Left ventricle myocardium inferior (tissue), 1 donor: Measurements from ENCODE around the gene AARSD1. TPM values are rescaled to one million over a fixed set of nuclear protein-coding genes. Genes with fewer than 3 reads are reported as not detected.
"Not testable (repeated sequence)": the region's sequence is repeated elsewhere in the genome, so short reads cannot be mapped to it uniquely, and the experiment has no call there.

Experiments
- DNase-seq: peaks from one replicate; pipeline ENCODE4 v3.0.0-alpha.2; 2020
- H3K27ac ChIP-seq: fragments of 200-600 bp; replicated peaks from 2 replicates; pipeline ENCODE4 v1.8.0; 2021
- H3K27me3 ChIP-seq: fragments of 200-600 bp; 2 replicates; pipeline ENCODE4 v1.8.0; 2021; ENCODE audit warnings: low read depth
- H3K36me3 ChIP-seq: fragments of 200-600 bp; 2 replicates; pipeline ENCODE4 v1.8.0; 2021
- H3K4me1 ChIP-seq: fragments of 200-600 bp; 2 replicates; pipeline ENCODE4 v1.8.0; 2021
- H3K4me3 ChIP-seq: fragments of 200-600 bp; 2 replicates; pipeline ENCODE4 v1.8.0; 2021; ENCODE audit warnings: mild to moderate bottlenecking, moderate library complexity
- H3K9me3 ChIP-seq: fragments of 200-600 bp; replicated peaks from 2 replicates; pipeline ENCODE4 v1.8.0; 2021
- intact Hi-C: fragments of 100-400 bp; cut with micrococcal nuclease; formaldehyde crosslinking; loops from one replicate; pipeline ENCODE4 v1.11.0; 2022
- total RNA-seq: library from RNA; stranded (reverse); fragmentation: NEBNext Ultra II Directional; extraction: Animal tissue kit (Norgen Biotek cat#: 25700); gene quantifications from one replicate; pipeline ENCODE4 v1.2.1, GENCODE V29; 2021
- TF ChIP-seq, protein P1 (sequence below): fragments of 200-600 bp; IDR thresholded peaks from 2 replicates; pipeline ENCODE4 v1.8.0; 2021; ENCODE audit warnings: antibody characterized with exemption, mild to moderate bottlenecking, borderline replicate concordance
- donor health status: DM: no; HTN: yes; CAD: no; lungs with severe emphysema.

The AARSD1 gene
- total RNA-seq, 1 donor from 2014 or later = 26.0 TPM

DNA sequence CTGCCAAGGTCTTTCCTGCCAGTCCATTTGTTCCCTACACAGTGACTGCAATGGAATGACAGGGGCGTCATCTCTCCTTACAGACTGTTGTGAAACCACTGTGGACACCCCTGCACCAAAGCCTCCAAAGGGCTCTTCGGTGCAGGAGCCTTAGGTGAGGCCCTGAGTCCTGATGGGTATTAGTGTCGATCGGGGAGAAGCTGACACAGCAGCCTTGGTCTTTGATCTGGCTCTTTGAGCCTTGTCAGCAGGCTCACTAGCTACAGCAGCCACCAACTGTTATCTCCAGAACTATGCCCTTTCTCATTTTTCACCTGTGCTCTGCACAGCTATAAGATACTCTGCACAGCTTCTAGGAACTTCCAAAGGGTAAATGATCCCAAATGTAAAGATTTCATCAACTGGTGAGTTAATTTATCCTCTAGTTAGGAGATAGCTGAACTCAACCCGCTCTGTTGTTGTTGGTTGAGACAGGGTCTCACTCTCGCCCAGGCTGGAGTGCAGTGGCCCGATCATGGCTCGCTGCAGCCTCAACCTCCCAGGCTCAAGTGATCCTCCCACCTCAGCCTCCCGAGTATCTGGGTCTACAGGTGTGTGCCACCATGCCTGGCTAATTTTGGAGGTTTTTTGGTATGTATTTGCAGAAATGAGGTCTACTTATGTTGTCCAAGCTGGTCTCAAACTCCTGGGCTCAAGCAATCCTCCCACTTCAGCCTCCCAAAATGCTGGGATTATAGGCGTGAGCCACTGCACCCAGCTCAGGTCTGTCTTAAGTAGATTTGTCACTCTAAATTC is 44.0 kb downstream of the AARSD1 start:
- Histone ChIP-seq H3K36me3 (no peaks in the 10 kb centered on the region), H3K27me3 (no peaks in the 10 kb centered on the region), H3K27ac (peak overlapping the region; percentile 61), H3K4me1 (peaks cover 29% of the 10 kb centered on the region), H3K4me3 (no peak overlapping the region), H3K9me3 (no peaks in the 10 kb centered on the region)
- TF ChIP-seq, protein P1, sequence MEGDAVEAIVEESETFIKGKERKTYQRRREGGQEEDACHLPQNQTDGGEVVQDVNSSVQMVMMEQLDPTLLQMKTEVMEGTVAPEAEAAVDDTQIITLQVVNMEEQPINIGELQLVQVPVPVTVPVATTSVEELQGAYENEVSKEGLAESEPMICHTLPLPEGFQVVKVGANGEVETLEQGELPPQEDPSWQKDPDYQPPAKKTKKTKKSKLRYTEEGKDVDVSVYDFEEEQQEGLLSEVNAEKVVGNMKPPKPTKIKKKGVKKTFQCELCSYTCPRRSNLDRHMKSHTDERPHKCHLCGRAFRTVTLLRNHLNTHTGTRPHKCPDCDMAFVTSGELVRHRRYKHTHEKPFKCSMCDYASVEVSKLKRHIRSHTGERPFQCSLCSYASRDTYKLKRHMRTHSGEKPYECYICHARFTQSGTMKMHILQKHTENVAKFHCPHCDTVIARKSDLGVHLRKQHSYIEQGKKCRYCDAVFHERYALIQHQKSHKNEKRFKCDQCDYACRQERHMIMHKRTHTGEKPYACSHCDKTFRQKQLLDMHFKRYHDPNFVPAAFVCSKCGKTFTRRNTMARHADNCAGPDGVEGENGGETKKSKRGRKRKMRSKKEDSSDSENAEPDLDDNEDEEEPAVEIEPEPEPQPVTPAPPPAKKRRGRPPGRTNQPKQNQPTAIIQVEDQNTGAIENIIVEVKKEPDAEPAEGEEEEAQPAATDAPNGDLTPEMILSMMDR = no peak
- intact Hi-C loops = no loop called here
- no peak for DNase-seq

GRCh38 chr17:42919522-42920077 is 44.7 kb downstream of the AARSD1 start:
- H3K27ac ChIP-seq, H3K27me3 ChIP-seq, H3K4me3 ChIP-seq, H3K36me3 ChIP-seq, intact Hi-C loops, DNase-seq, H3K9me3 ChIP-seq: not testable (repeated sequence)
- peaks cover 24% of the 10 kb centered on the region for H3K4me1 ChIP-seq

- TF ChIP-seq, protein P1 = no peak
- H3K4me1 ChIP-seq = peaks cover 24% of the 10 kb centered on the region
- no peak overlapping the region for H3K27ac ChIP-seq
Observed at GRCh38 chr17:42918902-42919521, 45.2 kb downstream of the AARSD1 start.

DNA sequence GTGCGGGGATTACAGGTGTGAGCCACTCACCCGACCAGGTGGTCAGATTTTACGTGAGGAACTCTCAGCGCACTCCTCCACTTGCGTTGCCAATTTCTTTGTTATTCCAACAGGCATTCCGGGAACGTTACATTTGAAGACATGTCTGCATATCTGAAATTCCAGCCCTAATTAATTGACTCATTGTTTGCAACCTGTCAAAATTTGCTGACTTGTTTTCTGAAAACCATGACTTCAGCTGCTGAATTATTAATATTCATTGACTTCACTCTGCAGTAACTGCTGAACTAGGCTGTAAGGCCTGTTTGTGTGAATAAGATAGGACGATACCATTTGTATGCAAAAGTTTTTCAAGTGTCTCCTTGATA is 47.0 kb downstream of the AARSD1 start:
- Histone ChIP-seq H3K27me3 (no peaks in the 10 kb centered on the region), H3K9me3 (no peaks in the 10 kb centered on the region), H3K36me3 (no peaks in the 10 kb centered on the region), H3K4me3 (no peak overlapping the region), H3K27ac (no peak overlapping the region), H3K4me1 (peaks cover 10% of the 10 kb centered on the region)
- intact Hi-C loops = no loop called here
- TF ChIP-seq, protein P1 = no peak
- DNase-seq = no peak

More at GRCh38 chr17:42918902-42919521, 45.2 kb downstream of the AARSD1 start:
- H3K27me3 ChIP-seq = no peaks in the 10 kb centered on the region
- intact Hi-C loops = no loop called here
- no peak overlapping the region for H3K4me3 ChIP-seq
- DNase-seq = no peak
- H3K9me3 ChIP-seq = no peaks in the 10 kb centered on the region
- no peaks in the 10 kb centered on the region for H3K36me3 ChIP-seq

DNA sequence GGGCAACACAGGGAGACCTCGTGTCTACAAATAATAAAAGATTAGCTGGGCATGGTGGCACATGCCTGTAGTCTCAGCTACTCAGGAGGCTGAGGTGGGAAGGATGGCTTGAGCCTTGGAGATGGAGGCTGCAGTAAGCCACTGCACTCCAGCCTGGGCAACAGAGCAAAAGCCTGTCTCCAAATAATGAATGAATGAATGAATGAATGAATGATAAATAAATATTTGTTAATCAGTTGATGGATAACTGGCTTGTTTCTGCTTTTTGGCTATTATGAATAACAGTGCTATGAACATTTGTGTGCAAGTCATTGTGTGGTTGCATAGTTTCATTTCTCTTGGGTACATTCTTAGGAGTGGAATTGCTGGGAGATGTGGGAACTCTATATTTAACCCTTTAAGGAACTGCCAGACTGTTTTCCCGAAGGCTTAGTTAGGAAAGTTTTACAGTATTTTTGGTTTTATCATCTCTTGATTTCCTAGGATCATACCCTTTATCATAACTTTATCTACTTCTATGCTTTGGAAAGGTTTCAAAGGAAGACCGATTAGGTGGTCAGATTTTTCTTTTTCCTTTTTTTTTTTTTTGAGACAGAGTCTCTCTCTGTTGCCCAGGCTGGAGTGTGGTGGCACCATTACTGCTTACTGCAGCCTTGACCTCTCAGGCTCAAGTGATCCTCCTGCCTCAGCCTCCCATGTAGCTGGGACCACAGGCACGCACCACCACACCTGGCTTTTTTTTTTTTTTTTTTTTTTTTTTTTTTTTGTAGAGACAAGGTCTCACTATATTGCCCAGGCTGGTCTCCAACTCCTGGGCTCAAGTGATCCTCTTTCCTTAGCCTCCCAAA is 47.6 kb downstream of the AARSD1 start:
- H3K27ac ChIP-seq, H3K4me3 ChIP-seq, DNase-seq, H3K9me3 ChIP-seq, H3K4me1 ChIP-seq, H3K27me3 ChIP-seq, H3K36me3 ChIP-seq, intact Hi-C loops: not testable (repeated sequence)

DNA sequence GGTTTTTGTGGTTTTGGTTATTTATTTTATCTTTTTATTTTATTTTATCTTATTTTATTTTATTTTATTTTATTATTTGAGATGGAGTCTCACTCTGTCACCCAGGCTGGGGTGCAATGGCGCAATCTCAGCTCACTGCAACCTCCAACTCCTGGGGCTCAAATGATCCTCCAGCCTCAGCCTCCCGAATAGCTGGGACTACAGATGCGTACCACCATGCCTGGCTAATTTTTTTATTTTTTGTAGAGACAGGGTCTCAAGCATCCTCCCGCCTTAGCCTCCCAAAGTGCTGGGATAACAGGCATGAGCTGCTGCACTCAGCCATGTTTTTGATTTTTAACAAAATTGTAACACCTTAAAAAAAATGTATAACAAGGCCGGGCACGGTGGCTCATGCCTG is 49.0 kb downstream of the AARSD1 start:
- DNase-seq, intact Hi-C loops: not testable (repeated sequence)

More for the DNA sequence above, 49.0 kb downstream of the AARSD1 start:
- not testable (repeated sequence) for H3K36me3 ChIP-seq, H3K27ac ChIP-seq, H3K4me3 ChIP-seq, H3K9me3 ChIP-seq, H3K4me1 ChIP-seq, H3K27me3 ChIP-seq
